Adipocyte (in vitro differentiated cells): ENCODE data around the gene FAM193A.
A peak's percentile ranks its signal among the peaks of the same experiment; 100 is the strongest.
"Not testable (repeated sequence)": the region's sequence is repeated elsewhere in the genome, so short reads cannot be mapped to it uniquely, and the experiment has no call there.

ENCODE experiments used
- DNase-seq: peaks from one replicate; pipeline ENCODE4 v3.0.0-alpha.2; 2015; ENCODE audit warnings: low read depth
- H3K27me3 ChIP-seq: replicated peaks from 2 replicates; pipeline ENCODE4 v1.7.0; 2013; ENCODE audit warnings: mild to moderate bottlenecking, low read length, moderate library complexity; ENCODE audit not compliant: control insufficient read depth, insufficient read depth
- H3K36me3 ChIP-seq: 2 replicates; pipeline ENCODE4 v1.7.0; 2013; ENCODE audit warnings: low read length, mild to moderate bottlenecking, moderate library complexity; ENCODE audit not compliant: control insufficient read depth, insufficient read depth, severe bottlenecking
- H3K4me1 ChIP-seq: 2 replicates; pipeline ENCODE4 v1.7.0; 2013; ENCODE audit warnings: mild to moderate bottlenecking, low read length, moderate library complexity; ENCODE audit not compliant: control insufficient read depth, insufficient read depth
- H3K4me3 ChIP-seq: 2 replicates; pipeline ENCODE4 v1.7.0; 2013; ENCODE audit warnings: mild to moderate bottlenecking, low read length, moderate library complexity
- H3K9ac ChIP-seq: 2 replicates; pipeline ENCODE4 v1.7.0; 2013; ENCODE audit warnings: mild to moderate bottlenecking, low read length, moderate library complexity
- H3K9me3 ChIP-seq: 2 replicates; pipeline ENCODE4 v1.7.0; 2013; ENCODE audit warnings: mild to moderate bottlenecking, low read length, moderate library complexity; ENCODE audit not compliant: control insufficient read depth

The FAM193A gene

GRCh38 chr4:2761035-2761923, 224.8 kb downstream of the FAM193A start:
- Histone ChIP-seq H3K4me3 (no peak overlapping the region), H3K4me1 (peaks cover 12% of the 10 kb centered on the region), H3K27me3 (no peaks in the 10 kb centered on the region), H3K36me3 (no peaks in the 10 kb centered on the region), H3K9me3 (no peaks in the 10 kb centered on the region), H3K9ac (no peak overlapping the region)
- DNase-seq = peak; percentile 34

GRCh38 chr4:2762048-2762447, 225.6 kb downstream of the FAM193A start:
- no peaks in the 10 kb centered on the region for H3K9me3 ChIP-seq
- DNase-seq = no peak
- H3K9ac ChIP-seq = no peak overlapping the region
- no peak overlapping the region for H3K4me3 ChIP-seq
- H3K4me1 ChIP-seq = peaks cover 11% of the 10 kb centered on the region
- no peaks in the 10 kb centered on the region for H3K36me3 ChIP-seq
- H3K27me3 ChIP-seq = no peaks in the 10 kb centered on the region

- H3K4me1 ChIP-seq = peaks cover 17% of the 10 kb centered on the region
- H3K4me3 ChIP-seq, H3K9me3 ChIP-seq, H3K27me3 ChIP-seq, H3K9ac ChIP-seq, H3K36me3 ChIP-seq, DNase-seq: not testable (repeated sequence)
These were observed 226.3 kb downstream of the FAM193A start for GRCh38 chr4:2762486-2763370.

GRCh38 chr4:2763511-2763967, 227.1 kb downstream of the FAM193A start:
- H3K4me3 ChIP-seq = peak overlapping the region; percentile 83
- H3K27me3 ChIP-seq = no peaks in the 10 kb centered on the region
- no peaks in the 10 kb centered on the region for H3K9me3 ChIP-seq
- H3K36me3 ChIP-seq = no peaks in the 10 kb centered on the region
- peak overlapping the region; percentile 87 for H3K9ac ChIP-seq
- peaks cover 24% of the 10 kb centered on the region for H3K4me1 ChIP-seq
- no peak for DNase-seq

GRCh38 chr4:2765832-2766526, 229.5 kb downstream of the FAM193A start:
- no peak for DNase-seq
- Histone ChIP-seq H3K36me3 (no peaks in the 10 kb centered on the region), H3K9me3 (no peaks in the 10 kb centered on the region), H3K27me3 (no peaks in the 10 kb centered on the region), H3K9ac (no peak overlapping the region), H3K4me1 (peaks cover 24% of the 10 kb centered on the region), H3K4me3 (no peak overlapping the region)

GRCh38 chr4:2767046-2767704, 230.7 kb downstream of the FAM193A start:
- peaks cover 24% of the 10 kb centered on the region for H3K4me1 ChIP-seq
- H3K4me3 ChIP-seq = no peak overlapping the region
- H3K36me3 ChIP-seq = no peaks in the 10 kb centered on the region
- no peak for DNase-seq
- H3K27me3 ChIP-seq = no peaks in the 10 kb centered on the region
- H3K9ac ChIP-seq = no peak overlapping the region
- H3K9me3 ChIP-seq = no peaks in the 10 kb centered on the region

GRCh38 chr4:2767705-2768074, 231.2 kb downstream of the FAM193A start:
- no peaks in the 10 kb centered on the region for H3K9me3 ChIP-seq
- no peak for DNase-seq
- H3K4me3 ChIP-seq = no peak overlapping the region
- H3K36me3 ChIP-seq = no peaks in the 10 kb centered on the region
- H3K9ac ChIP-seq = peak overlapping the region; percentile 34
- peaks cover 24% of the 10 kb centered on the region for H3K4me1 ChIP-seq
- no peaks in the 10 kb centered on the region for H3K27me3 ChIP-seq

- Histone ChIP-seq H3K9ac (peak overlapping the region; percentile 34), H3K9me3 (no peaks in the 10 kb centered on the region), H3K4me3 (no peak overlapping the region), H3K36me3 (no peaks in the 10 kb centered on the region), H3K27me3 (no peaks in the 10 kb centered on the region), H3K4me1 (peaks cover 24% of the 10 kb centered on the region)
- no peak for DNase-seq
These were observed 231.7 kb downstream of the FAM193A start for GRCh38 chr4:2768124-2768523.

- peaks cover 19% of the 10 kb centered on the region for H3K4me1 ChIP-seq
- no peak for DNase-seq
- no peaks in the 10 kb centered on the region for H3K27me3 ChIP-seq
- no peak overlapping the region for H3K4me3 ChIP-seq
- no peaks in the 10 kb centered on the region for H3K36me3 ChIP-seq
- no peak overlapping the region for H3K9ac ChIP-seq
- no peaks in the 10 kb centered on the region for H3K9me3 ChIP-seq
These were observed 232.5 kb downstream of the FAM193A start for GRCh38 chr4:2768921-2769336.

- no peak overlapping the region for H3K9ac ChIP-seq
- H3K4me3 ChIP-seq = no peak overlapping the region
- H3K4me1 ChIP-seq = peaks cover 15% of the 10 kb centered on the region
- H3K27me3 ChIP-seq = no peaks in the 10 kb centered on the region
- no peaks in the 10 kb centered on the region for H3K9me3 ChIP-seq
- H3K36me3 ChIP-seq = no peaks in the 10 kb centered on the region
- DNase-seq = peak; percentile 43
These were observed 234.8 kb downstream of the FAM193A start for GRCh38 chr4:2771264-2771663.
